ACHN (cell line): ENCODE measurements around the gene SPIRE2.
"Not testable (repeated sequence)": the region's sequence is repeated elsewhere in the genome, so short reads cannot be mapped to it uniquely, and the experiment has no call there.

Experiments used
- DNase-seq: peaks from one replicate; pipeline ENCODE4 v3.0.0-alpha.2; 2015
- in situ Hi-C: cut with HindIII; loops from 2 replicates; pipeline ENCODE4 v1.10.0; 2017; ENCODE audit warnings: low sequenced_read_pairs, low pct_ligation_motif_present, low pct_unique_long_range_greater_than_20kb

SPIRE2 gene

GRCh38 chr16:89829630-89830437 lies 1.6 kb downstream of the SPIRE2 start:
- no peak for DNase-seq

GRCh38 chr16:89831810-89832328 lies 3.6 kb downstream of the SPIRE2 start:
- DNase-seq: no peak
- in situ Hi-C loops: no loop called here

More at GRCh38 chr16:89829630-89830437, 1.6 kb downstream of the SPIRE2 start:
- in situ Hi-C loops: no loop called here

- in situ Hi-C loops, DNase-seq: not testable (repeated sequence)
These were observed 5.5 kb downstream of the SPIRE2 start for GRCh38 chr16:89833664-89834363.

GRCh38 chr16:89834813-89835363 lies 6.6 kb downstream of the SPIRE2 start:
- in situ Hi-C loops, DNase-seq: not testable (repeated sequence)

GRCh38 chr16:89836484-89836883 lies 8.2 kb downstream of the SPIRE2 start:
- in situ Hi-C loops, DNase-seq: not testable (repeated sequence)

- in situ Hi-C loops: no loop called here
- DNase-seq: no peak
These were observed 8.8 kb downstream of the SPIRE2 start for GRCh38 chr16:89837014-89837546.

GRCh38 chr16:89841275-89841674 lies 13.0 kb downstream of the SPIRE2 start:
- in situ Hi-C loops: no loop called here
- no peak for DNase-seq

GRCh38 chr16:89842471-89843408 lies 14.5 kb downstream of the SPIRE2 start:
- peak; percentile 80 for DNase-seq

GRCh38 chr16:89843409-89844350 lies 15.4 kb downstream of the SPIRE2 start:
- in situ Hi-C loops: no loop called here
- no peak for DNase-seq

More at GRCh38 chr16:89842471-89843408, 14.5 kb downstream of the SPIRE2 start:
- in situ Hi-C loops: no loop called here

GRCh38 chr16:89844739-89845339 lies 16.6 kb downstream of the SPIRE2 start:
- in situ Hi-C loops: no loop called here
- no peak for DNase-seq

- DNase-seq: no peak
- in situ Hi-C loops: no loop called here
These were observed 17.1 kb downstream of the SPIRE2 start for GRCh38 chr16:89845417-89845816.

- DNase-seq: no peak
- in situ Hi-C loops: no loop called here
These were observed 19.0 kb downstream of the SPIRE2 start for GRCh38 chr16:89847051-89847939.

GRCh38 chr16:89847940-89848297 lies 19.6 kb downstream of the SPIRE2 start:
- no peak for DNase-seq
- in situ Hi-C loops: no loop called here

- in situ Hi-C loops: no loop called here
- no peak for DNase-seq
These were observed 20.7 kb downstream of the SPIRE2 start for GRCh38 chr16:89848974-89849373.

GRCh38 chr16:89853306-89853993 lies 25.2 kb downstream of the SPIRE2 start:
- DNase-seq: no peak
- in situ Hi-C loops: no loop called here
